GM12878 (cell line): ENCODE measurements around the gene RGS2. TPM values are rescaled to one million over a fixed set of nuclear protein-coding genes. Genes with fewer than 3 reads are reported as not detected.

Experiments used
- BHLHE40 ChIP-seq, 2 experiments: fragments of 450-650 bp in 1 of 2; IDR thresholded peaks; 2 replicates each; pipeline ENCODE4 v1.6.1; 2011 to 2017; ENCODE audit warnings: low read depth in 2 of 2, borderline replicate concordance in 1 of 2, improper control_type of control experiment in 1 of 2, low read length in 1 of 2, mild to moderate bottlenecking in 1 of 2
- CREB1 ChIP-seq: IDR thresholded peaks from 2 replicates; pipeline ENCODE4 v1.6.1; 2012; ENCODE audit warnings: low read depth, mild to moderate bottlenecking, inconsistent platforms
- EED ChIP-seq: sonication (generic); IDR thresholded peaks from 2 replicates; pipeline ENCODE4 v1.6.1; 2016; ENCODE audit warnings: antibody characterized with exemption, low read depth
- RCOR1 ChIP-seq: conservative IDR thresholded peaks from 2 replicates; pipeline ENCODE4 v1.6.1; 2012; ENCODE audit warnings: low read depth, low read length, improper control_type of control experiment
- polyA plus RNA-seq, 11 experiments: library from polyadenylated mRNA; depleted of rRNA in 4 of 11; unstranded in 6 of 11; stranded (reverse) in 5 of 11; fragments of >200 nt; fragmentation: Nextera tagmentation in 4 of 11; fragmentation: Illumina TruSeq in 1 of 11; extraction: Ambion mirVana in 4 of 11; extraction: Trizol in 1 of 11; gene quantifications; 1 replicate in 1 of 11; 2 replicates in 10 of 11; pipeline versions ENCODE4 v1.2.1 to v1.2.3, GENCODE V29; 2011 to 2016; ENCODE audit warnings: inconsistent platforms in 2 of 11, missing spikeins in 2 of 11, low read depth in 1 of 11
- total RNA-seq, 4 experiments: library from RNA; depleted of rRNA in 3 of 4; stranded (reverse); fragments of >200 nt in 3 of 4; fragmentation: Illumina TruSeq in 1 of 4; extraction: Trizol in 1 of 4; gene quantifications; 2 replicates each; pipeline versions ENCODE4 v1.2.1 to v1.2.3, GENCODE V29; 2013 to 2021
- TF ChIP-seq, protein P1 (sequence below): fragments of 450-650 bp; IDR thresholded peaks from 2 replicates; pipeline ENCODE4 v1.6.1; 2016; ENCODE audit warnings: mild to moderate bottlenecking, moderate library complexity, borderline replicate concordance
- TF ChIP-seq, protein P2 (sequence below): IDR thresholded peaks from 2 replicates; pipeline ENCODE4 v1.6.1; 2012; ENCODE audit warnings: mild to moderate bottlenecking, low read depth, low read length

The RGS2 gene
- total and polyA plus RNA-seq, 10 of the 15 experiments (the other 5 are each of a cell fraction or from before 2014, with no cell fraction given) = 0.27 to 2.3 (median 0.98) TPM

DNA sequence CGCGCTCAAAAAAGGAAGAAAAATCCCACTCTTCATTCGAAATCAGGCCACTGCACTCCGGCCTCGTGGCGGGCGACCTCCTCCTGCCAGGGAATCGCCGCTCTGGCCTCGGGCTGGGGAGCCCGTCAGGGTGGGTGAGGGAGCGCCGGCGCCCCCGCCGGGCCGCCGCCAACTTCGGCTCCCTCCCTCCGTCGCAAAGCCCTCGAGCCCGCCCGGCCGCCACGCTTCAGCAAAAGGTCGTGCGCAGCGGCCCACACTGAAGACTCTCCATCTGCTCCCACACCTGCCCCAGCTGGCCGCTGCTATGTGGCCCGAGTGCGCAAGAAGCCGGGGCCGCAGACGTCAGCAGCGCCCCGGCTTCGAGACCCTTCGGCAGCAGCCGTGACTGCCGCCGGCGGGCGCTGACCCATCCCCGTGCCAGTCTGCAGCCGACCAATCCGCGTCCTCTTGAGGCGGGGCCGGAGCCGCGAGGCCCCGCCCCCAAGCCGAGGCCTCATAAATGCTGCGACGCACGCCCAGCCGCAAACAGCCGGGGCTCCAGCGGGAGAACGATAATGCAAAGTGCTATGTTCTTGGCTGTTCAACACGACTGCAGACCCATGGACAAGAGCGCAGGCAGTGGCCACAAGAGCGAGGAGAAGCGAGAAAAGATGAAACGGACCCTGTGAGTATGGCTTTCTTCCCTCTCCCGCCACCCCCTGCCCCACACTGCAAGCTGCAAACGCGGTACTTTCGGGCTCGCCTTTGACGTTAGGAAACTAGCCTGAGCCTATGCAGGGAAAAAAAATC lies at the start of gene RGS2 (continued):
- TF ChIP-seq, protein P1, sequence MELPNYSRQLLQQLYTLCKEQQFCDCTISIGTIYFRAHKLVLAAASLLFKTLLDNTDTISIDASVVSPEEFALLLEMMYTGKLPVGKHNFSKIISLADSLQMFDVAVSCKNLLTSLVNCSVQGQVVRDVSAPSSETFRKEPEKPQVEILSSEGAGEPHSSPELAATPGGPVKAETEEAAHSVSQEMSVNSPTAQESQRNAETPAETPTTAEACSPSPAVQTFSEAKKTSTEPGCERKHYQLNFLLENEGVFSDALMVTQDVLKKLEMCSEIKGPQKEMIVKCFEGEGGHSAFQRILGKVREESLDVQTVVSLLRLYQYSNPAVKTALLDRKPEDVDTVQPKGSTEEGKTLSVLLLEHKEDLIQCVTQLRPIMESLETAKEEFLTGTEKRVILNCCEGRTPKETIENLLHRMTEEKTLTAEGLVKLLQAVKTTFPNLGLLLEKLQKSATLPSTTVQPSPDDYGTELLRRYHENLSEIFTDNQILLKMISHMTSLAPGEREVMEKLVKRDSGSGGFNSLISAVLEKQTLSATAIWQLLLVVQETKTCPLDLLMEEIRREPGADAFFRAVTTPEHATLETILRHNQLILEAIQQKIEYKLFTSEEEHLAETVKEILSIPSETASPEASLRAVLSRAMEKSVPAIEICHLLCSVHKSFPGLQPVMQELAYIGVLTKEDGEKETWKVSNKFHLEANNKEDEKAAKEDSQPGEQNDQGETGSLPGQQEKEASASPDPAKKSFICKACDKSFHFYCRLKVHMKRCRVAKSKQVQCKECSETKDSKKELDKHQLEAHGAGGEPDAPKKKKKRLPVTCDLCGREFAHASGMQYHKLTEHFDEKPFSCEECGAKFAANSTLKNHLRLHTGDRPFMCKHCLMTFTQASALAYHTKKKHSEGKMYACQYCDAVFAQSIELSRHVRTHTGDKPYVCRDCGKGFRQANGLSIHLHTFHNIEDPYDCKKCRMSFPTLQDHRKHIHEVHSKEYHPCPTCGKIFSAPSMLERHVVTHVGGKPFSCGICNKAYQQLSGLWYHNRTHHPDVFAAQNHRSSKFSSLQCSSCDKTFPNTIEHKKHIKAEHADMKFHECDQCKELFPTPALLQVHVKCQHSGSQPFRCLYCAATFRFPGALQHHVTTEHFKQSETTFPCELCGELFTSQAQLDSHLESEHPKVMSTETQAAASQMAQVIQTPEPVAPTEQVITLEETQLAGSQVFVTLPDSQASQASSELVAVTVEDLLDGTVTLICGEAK = no peak
- TF ChIP-seq EED = no peak
- TF ChIP-seq, protein P2, sequence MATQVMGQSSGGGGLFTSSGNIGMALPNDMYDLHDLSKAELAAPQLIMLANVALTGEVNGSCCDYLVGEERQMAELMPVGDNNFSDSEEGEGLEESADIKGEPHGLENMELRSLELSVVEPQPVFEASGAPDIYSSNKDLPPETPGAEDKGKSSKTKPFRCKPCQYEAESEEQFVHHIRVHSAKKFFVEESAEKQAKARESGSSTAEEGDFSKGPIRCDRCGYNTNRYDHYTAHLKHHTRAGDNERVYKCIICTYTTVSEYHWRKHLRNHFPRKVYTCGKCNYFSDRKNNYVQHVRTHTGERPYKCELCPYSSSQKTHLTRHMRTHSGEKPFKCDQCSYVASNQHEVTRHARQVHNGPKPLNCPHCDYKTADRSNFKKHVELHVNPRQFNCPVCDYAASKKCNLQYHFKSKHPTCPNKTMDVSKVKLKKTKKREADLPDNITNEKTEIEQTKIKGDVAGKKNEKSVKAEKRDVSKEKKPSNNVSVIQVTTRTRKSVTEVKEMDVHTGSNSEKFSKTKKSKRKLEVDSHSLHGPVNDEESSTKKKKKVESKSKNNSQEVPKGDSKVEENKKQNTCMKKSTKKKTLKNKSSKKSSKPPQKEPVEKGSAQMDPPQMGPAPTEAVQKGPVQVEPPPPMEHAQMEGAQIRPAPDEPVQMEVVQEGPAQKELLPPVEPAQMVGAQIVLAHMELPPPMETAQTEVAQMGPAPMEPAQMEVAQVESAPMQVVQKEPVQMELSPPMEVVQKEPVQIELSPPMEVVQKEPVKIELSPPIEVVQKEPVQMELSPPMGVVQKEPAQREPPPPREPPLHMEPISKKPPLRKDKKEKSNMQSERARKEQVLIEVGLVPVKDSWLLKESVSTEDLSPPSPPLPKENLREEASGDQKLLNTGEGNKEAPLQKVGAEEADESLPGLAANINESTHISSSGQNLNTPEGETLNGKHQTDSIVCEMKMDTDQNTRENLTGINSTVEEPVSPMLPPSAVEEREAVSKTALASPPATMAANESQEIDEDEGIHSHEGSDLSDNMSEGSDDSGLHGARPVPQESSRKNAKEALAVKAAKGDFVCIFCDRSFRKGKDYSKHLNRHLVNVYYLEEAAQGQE = no peak
- TF ChIP-seq BHLHE40 (IDR thresholded peaks at IDR 0.05; ENCODE audit: borderline replicate concordance in 1 of 2, low read depth in 2 of 2, low read length in 1 of 2) = peak; percentile 63 to 92; a peak in 3 of 4 replicates
- peak; percentile 34; the same call in 1 of the 2 replicates for TF ChIP-seq CREB1
- TF ChIP-seq RCOR1 = no peak
